ENCODE measurements around the gene EHMT1. TPM values are rescaled to one million over a fixed set of nuclear protein-coding genes. Genes with fewer than 3 reads are reported as not detected.
A peak's percentile ranks its signal among the peaks of the same experiment; 100 is the strongest.

EHMT1 gene
- total and polyA plus RNA-seq, 2 donors (not counting 1 experiment from before 2014, with no cell fraction given), result 101 to 394 TPM

GRCh38 chr9:137703842-137704508, 85.2 kb downstream of the EHMT1 start:
- peaks cover 72% of the 10 kb centered on the region for H3K4me1 Mint-ChIP-seq
- ChIA-PET CTCF (interaction anchor here (0.9 to 6.5 kb wide), 3 partner anchors 9 to 64 kb away, joined by 4 to 26 read pairs (median 13); no protein-coding TSS in a partner anchor), POLR2A (interaction anchor here (1.1 kb wide), 1 partner anchor 11 kb away, joined by 4 read pairs; no protein-coding TSS in a partner anchor)
- DNase-seq (no peak), ATAC-seq (ENCODE audit: low read depth) (no peak)
- intact Hi-C loops (cut with micrococcal nuclease), result loop anchor here (2.0 kb wide), 1 partner anchor 13 kb away; no protein-coding TSS in a partner anchor
- no peak overlapping the region for H3K4me3 ChIP-seq (ENCODE audit: control extremely low read depth in 1 of 5, extremely low read depth in 1 of 5, insufficient read depth in 1 of 5, low read depth in 2 of 5, low read length in 4 of 5)
- no peaks in the 10 kb centered on the region for H3K27me3 Mint-ChIP-seq
- H3K27ac ChIP-seq (ENCODE audit: low read length in 2 of 2), result peak overlapping the region in 1 of 2 donors; percentile 14
- peaks cover 0 to 6% of the 10 kb centered on the region in 2 experiments for H3K36me3 ChIP-seq (replicated peaks in 1 of 2; ENCODE audit: control extremely low read depth in 1 of 2, control insufficient read depth in 1 of 2, extremely low read depth in 1 of 2, insufficient read depth in 2 of 2, low read length in 1 of 2)
- no peak overlapping the region for H2AFZ ChIP-seq (ENCODE audit: insufficient read depth, low read depth, low read length, poor library complexity, severe bottlenecking)
- peaks cover 91% of the 10 kb centered on the region for H3K79me2 ChIP-seq (ENCODE audit: control insufficient read depth, insufficient read depth, low read length)
- 85% methylated on average over 4 of the region's 6 CpGs for whole genome bisulfite sequencing (ENCODE audit: insufficient coverage)
- peak overlapping the region; percentile 80 for H3K27ac Mint-ChIP-seq
- peaks cover 0 to 25% (median 19%) of the 10 kb centered on the region in 3 donors for H3K9me3 ChIP-seq (ENCODE audit: control extremely low read depth in 1 of 3, control insufficient read depth in 2 of 3, insufficient read depth in 1 of 3, low read length in 2 of 3)
- H3K9ac ChIP-seq (ENCODE audit: low read length), result no peak overlapping the region
- peaks cover 7% of the 10 kb centered on the region for H3K9me3 Mint-ChIP-seq (ENCODE audit: insufficient read depth)
- H3K27me3 ChIP-seq (replicated peaks in 1 of 4; ENCODE audit: control extremely low read depth in 1 of 4, control insufficient read depth in 3 of 4, insufficient read depth in 4 of 4, low read length in 3 of 4), result no peaks in the 10 kb centered on the region
- no peak for TF ChIP-seq CTCF (IDR thresholded peaks at IDR 0.05)
- TF ChIP-seq EZH2 (IDR thresholded peaks at IDR 0.05; ENCODE audit: borderline replicate concordance, insufficient read depth, low read depth, low read length, poor library complexity, severe bottlenecking), result no peak
- H3K4me3 Mint-ChIP-seq, result peak overlapping the region; percentile 27
- no peak overlapping the region for H3K4me2 ChIP-seq (replicated peaks; ENCODE audit: low read depth, low read length, poor library complexity, severe bottlenecking)
- H3K4me1 ChIP-seq (ENCODE audit: control insufficient read depth in 2 of 2, insufficient read depth in 2 of 2, low read length in 2 of 2), result peaks cover 38 to 48% of the 10 kb centered on the region in 2 donors
- H4K20me1 ChIP-seq (ENCODE audit: control insufficient read depth, insufficient read depth, low read length, poor library complexity, severe bottlenecking), result peaks cover 42% of the 10 kb centered on the region

DNA sequence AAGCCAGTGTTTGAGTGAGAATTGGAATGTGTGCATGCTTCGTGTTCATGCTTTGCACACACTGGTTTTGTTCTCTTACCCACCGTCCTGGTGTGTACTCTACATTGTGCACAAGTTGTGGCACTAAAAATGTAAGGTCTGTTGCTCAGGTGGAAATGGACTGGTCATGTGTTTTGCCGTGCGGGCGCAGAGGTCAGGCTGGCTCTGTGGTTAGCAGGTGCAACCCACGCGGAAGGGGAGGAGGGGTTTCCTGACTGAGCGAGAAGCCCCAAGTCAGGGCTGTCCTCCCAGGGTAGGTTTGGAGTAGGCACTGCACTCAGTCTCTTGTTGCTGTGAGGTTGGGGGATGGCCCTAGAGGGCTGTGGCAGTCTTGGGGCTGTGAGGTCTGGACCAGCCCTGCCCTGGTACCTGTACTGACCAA, 86.6 kb downstream of the EHMT1 start:
- CTCF ChIA-PET, result interaction anchor here (2.3 to 6.5 kb wide), 2 partner anchors 10 to 33 kb away, joined by 13 to 26 read pairs; no protein-coding TSS in a partner anchor
- H3K27ac ChIP-seq (ENCODE audit: low read length in 2 of 2), result peak overlapping the region; percentile 41 to 65
- H3K9ac ChIP-seq (ENCODE audit: low read length), result peak overlapping the region; percentile 51
- H3K4me3 ChIP-seq (ENCODE audit: control extremely low read depth in 1 of 5, extremely low read depth in 1 of 5, insufficient read depth in 1 of 5, low read depth in 2 of 5, low read length in 4 of 5), result peak overlapping the region in 3 of 5 experiments; percentile 1 to 36 (median 25)
- H2AFZ ChIP-seq (ENCODE audit: insufficient read depth, low read depth, low read length, poor library complexity, severe bottlenecking), result no peak overlapping the region
- peak overlapping the region; percentile 83 for H3K4me3 Mint-ChIP-seq
- ATAC-seq (ENCODE audit: low read depth), result peak; percentile 83
- TF ChIP-seq CTCF (IDR thresholded peaks at IDR 0.05) (no peak), EZH2 (IDR thresholded peaks at IDR 0.05; ENCODE audit: borderline replicate concordance, insufficient read depth, low read depth, low read length, poor library complexity, severe bottlenecking) (no peak)
- peaks cover 7% of the 10 kb centered on the region for H3K9me3 Mint-ChIP-seq (ENCODE audit: insufficient read depth)
- DNase-seq, result peak; percentile 73
- H4K20me1 ChIP-seq (ENCODE audit: control insufficient read depth, insufficient read depth, low read length, poor library complexity, severe bottlenecking), result peaks cover 49% of the 10 kb centered on the region
- peak overlapping the region; percentile 62 for H3K4me2 ChIP-seq (replicated peaks; ENCODE audit: low read depth, low read length, poor library complexity, severe bottlenecking)
- intact Hi-C loops (cut with micrococcal nuclease), result loop anchor here (1.0 to 5.0 kb wide), 3 partner anchors 10 to 42 kb away; no protein-coding TSS in a partner anchor
- H3K79me2 ChIP-seq (ENCODE audit: control insufficient read depth, insufficient read depth, low read length), result peaks cover 86% of the 10 kb centered on the region
- H3K4me1 ChIP-seq (ENCODE audit: control insufficient read depth in 2 of 2, insufficient read depth in 2 of 2, low read length in 2 of 2), result peaks cover 38 to 52% of the 10 kb centered on the region in 2 donors
- no peaks in the 10 kb centered on the region for H3K27me3 Mint-ChIP-seq
- H3K27me3 ChIP-seq (replicated peaks in 1 of 4; ENCODE audit: control extremely low read depth in 1 of 4, control insufficient read depth in 3 of 4, insufficient read depth in 4 of 4, low read length in 3 of 4), result no peaks in the 10 kb centered on the region
- peak overlapping the region; percentile 97 for H3K27ac Mint-ChIP-seq
- 5% methylated on average over 7 of the region's 8 CpGs for WGBS (ENCODE audit: insufficient coverage)
- peaks cover 68% of the 10 kb centered on the region for H3K4me1 Mint-ChIP-seq
- H3K36me3 ChIP-seq (replicated peaks in 1 of 2; ENCODE audit: control extremely low read depth in 1 of 2, control insufficient read depth in 1 of 2, extremely low read depth in 1 of 2, insufficient read depth in 2 of 2, low read length in 1 of 2), result peaks cover 0 to 8% of the 10 kb centered on the region in 2 experiments
- peaks cover 0 to 25% (median 19%) of the 10 kb centered on the region in 3 donors for H3K9me3 ChIP-seq (ENCODE audit: control extremely low read depth in 1 of 3, control insufficient read depth in 2 of 3, insufficient read depth in 1 of 3, low read length in 2 of 3)
- POLR2A ChIA-PET, result interaction anchor here (0.6 to 1.3 kb wide), 4 partner anchors 9 to 115 kb away, joined by 3 to 5 read pairs (median 4); no protein-coding TSS in a partner anchor
